ENCODE measurements around the gene RARG. TPM values are rescaled to one million over a fixed set of nuclear protein-coding genes. Genes with fewer than 3 reads are reported as not detected.

RARG gene
- total RNA-seq, 1 donor from 2014 or later = 10.1 TPM

GRCh38 chr12:53208877-53209463 is 23.0 kb downstream of the RARG start:
- no peak for FAIRE-seq
- H3K36me3 ChIP-seq (ENCODE audit: insufficient read depth, low read length) = peaks cover 2% of the 10 kb centered on the region
- H3K27me3 ChIP-seq (ENCODE audit: insufficient read depth, low read length) = no peaks in the 10 kb centered on the region
- TF ChIP-seq CTCF (IDR thresholded peaks at IDR 0.05; ENCODE audit: insufficient read depth, low read depth, low read length) (no peak), EZH2 (IDR thresholded peaks at IDR 0.05; ENCODE audit: insufficient read depth, low read length) (no peak)
- peaks cover 16% of the 10 kb centered on the region for H3K4me1 ChIP-seq (ENCODE audit: insufficient read depth, low read length)
- Mint-ChIP-seq H3K4me3 (ENCODE audit: unreplicated experiment) (no peak overlapping the region), H3K27ac (ENCODE audit: unreplicated experiment) (no peak overlapping the region), H3K9me3 (ENCODE audit: unreplicated experiment) (no peaks in the 10 kb centered on the region), H3K4me1 (ENCODE audit: low read depth, unreplicated experiment) (peaks cover 27% of the 10 kb centered on the region), H3K27me3 (ENCODE audit: low read depth, unreplicated experiment) (no peaks in the 10 kb centered on the region), H3K36me3 (ENCODE audit: low read depth, unreplicated experiment) (peaks cover 19% of the 10 kb centered on the region)
- peaks cover 5% of the 10 kb centered on the region for H4K20me1 ChIP-seq (ENCODE audit: insufficient read depth, low read length)
- no peak overlapping the region for H3K4me3 ChIP-seq (ENCODE audit: insufficient read depth, low read depth, low read length)
- H3K79me2 ChIP-seq (ENCODE audit: insufficient read depth, low read length) = no peaks in the 10 kb centered on the region
- no peak overlapping the region for H3K9ac ChIP-seq (ENCODE audit: low read length)
- H3K4me2 ChIP-seq (ENCODE audit: low read length) = no peak overlapping the region
- no peak overlapping the region for H3K27ac ChIP-seq (ENCODE audit: low read depth, low read length)
- DNase-seq (ENCODE audit: low read depth) = no peak
- no peaks in the 10 kb centered on the region for H3K9me3 ChIP-seq (ENCODE audit: insufficient read depth, low read depth, low read length)
- no peak overlapping the region for H2AFZ ChIP-seq (ENCODE audit: low read depth, low read length)

DNA sequence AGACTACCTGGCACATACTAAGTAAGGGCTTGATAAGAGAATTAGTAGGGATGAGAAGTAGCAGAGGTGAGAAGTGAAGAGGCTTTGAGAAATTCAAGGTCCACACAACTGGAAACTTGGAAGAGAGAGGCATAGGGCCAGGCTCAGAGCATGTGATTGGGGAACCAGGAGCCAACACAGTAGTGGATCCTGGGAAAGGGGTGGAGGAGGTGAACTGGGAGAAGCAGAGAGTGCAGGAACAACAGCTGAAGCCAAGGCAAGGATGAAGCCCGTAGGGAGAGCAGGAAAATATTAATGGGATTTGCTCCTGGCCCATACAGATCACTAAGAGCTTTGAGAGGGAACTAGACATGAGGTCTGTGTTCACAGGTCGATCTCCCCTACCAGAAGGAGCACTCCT is 23.6 kb downstream of the RARG start:
- H3K9me3 ChIP-seq (ENCODE audit: insufficient read depth, low read depth, low read length) = no peaks in the 10 kb centered on the region
- Mint-ChIP-seq H3K9me3 (ENCODE audit: unreplicated experiment) (no peaks in the 10 kb centered on the region), H3K27ac (ENCODE audit: unreplicated experiment) (no peak overlapping the region), H3K4me3 (ENCODE audit: unreplicated experiment) (no peak overlapping the region), H3K27me3 (ENCODE audit: low read depth, unreplicated experiment) (no peaks in the 10 kb centered on the region), H3K4me1 (ENCODE audit: low read depth, unreplicated experiment) (peaks cover 24% of the 10 kb centered on the region), H3K36me3 (ENCODE audit: low read depth, unreplicated experiment) (peaks cover 16% of the 10 kb centered on the region)
- peaks cover 13% of the 10 kb centered on the region for H3K4me1 ChIP-seq (ENCODE audit: insufficient read depth, low read length)
- no peak overlapping the region for H2AFZ ChIP-seq (ENCODE audit: low read depth, low read length)
- no peak for FAIRE-seq
- no peak overlapping the region for H3K27ac ChIP-seq (ENCODE audit: low read depth, low read length)
- H3K36me3 ChIP-seq (ENCODE audit: insufficient read depth, low read length) = peaks cover 2% of the 10 kb centered on the region
- H3K4me2 ChIP-seq (ENCODE audit: low read length) = no peak overlapping the region
- no peaks in the 10 kb centered on the region for H3K27me3 ChIP-seq (ENCODE audit: insufficient read depth, low read length)
- no peak overlapping the region for H3K9ac ChIP-seq (ENCODE audit: low read length)
- DNase-seq (ENCODE audit: low read depth) = no peak
- TF ChIP-seq EZH2 (IDR thresholded peaks at IDR 0.05; ENCODE audit: insufficient read depth, low read length) (no peak), CTCF (IDR thresholded peaks at IDR 0.05; ENCODE audit: insufficient read depth, low read depth, low read length) (no peak)
- peaks cover 5% of the 10 kb centered on the region for H4K20me1 ChIP-seq (ENCODE audit: insufficient read depth, low read length)
- H3K79me2 ChIP-seq (ENCODE audit: insufficient read depth, low read length) = no peaks in the 10 kb centered on the region
- H3K4me3 ChIP-seq (ENCODE audit: insufficient read depth, low read depth, low read length) = no peak overlapping the region

DNA sequence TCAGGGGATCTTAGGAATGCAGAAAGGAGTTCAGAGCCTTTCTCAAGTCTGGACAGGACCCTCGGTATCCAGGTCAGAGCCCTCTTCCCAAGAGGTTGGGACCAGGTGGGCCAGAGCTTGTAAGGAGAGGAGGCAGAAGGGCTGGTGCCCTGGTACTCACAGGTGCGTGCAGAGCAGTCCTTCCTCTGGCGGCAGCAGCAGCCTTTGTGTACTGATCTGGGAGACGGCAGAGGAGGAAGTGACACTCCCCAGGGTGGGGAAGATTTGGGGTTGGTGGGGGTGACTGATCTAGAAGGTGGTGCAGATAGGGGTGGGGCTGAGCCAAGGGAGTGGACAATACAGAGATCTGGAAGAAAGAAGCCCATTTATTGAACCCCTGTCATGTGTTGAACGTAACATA is 25.0 kb downstream of the RARG start, which contains the start of gene ITGB7:
Gene ITGB7 (minus strand): TSS at position 210 of the 400 bp plus-strand sequence. CDS start 6,808 bp downstream, outside the sequence.
- Histone ChIP-seq H4K20me1 (ENCODE audit: insufficient read depth, low read length) (no peaks in the 10 kb centered on the region), H3K27me3 (ENCODE audit: insufficient read depth, low read length) (no peaks in the 10 kb centered on the region), H3K79me2 (ENCODE audit: insufficient read depth, low read length) (no peaks in the 10 kb centered on the region), H3K36me3 (ENCODE audit: insufficient read depth, low read length) (peaks cover 2% of the 10 kb centered on the region), H3K4me2 (ENCODE audit: low read length) (peak within 1 kb of the TSS; percentile 68), H3K27ac (ENCODE audit: low read depth, low read length) (no peak within 1 kb of the TSS), H3K4me1 (ENCODE audit: insufficient read depth, low read length) (peaks cover 6% of the 10 kb centered on the region), H3K9ac (ENCODE audit: low read length) (peak within 1 kb of the TSS; percentile 56), H3K9me3 (ENCODE audit: insufficient read depth, low read depth, low read length) (no peaks in the 10 kb centered on the region), H2AFZ (ENCODE audit: low read depth, low read length) (no peak within 1 kb of the TSS), H3K4me3 (ENCODE audit: insufficient read depth, low read depth, low read length) (no peak within 1 kb of the TSS)
- peaks cover 13% of the 10 kb centered on the region for H3K36me3 Mint-ChIP-seq (ENCODE audit: low read depth, unreplicated experiment)
- H3K9me3 Mint-ChIP-seq (ENCODE audit: unreplicated experiment) = no peaks in the 10 kb centered on the region
- FAIRE-seq = no peak
- peaks cover 19% of the 10 kb centered on the region for H3K4me1 Mint-ChIP-seq (ENCODE audit: low read depth, unreplicated experiment)
- TF ChIP-seq CTCF (IDR thresholded peaks at IDR 0.05; ENCODE audit: insufficient read depth, low read depth, low read length) (no peak), EZH2 (IDR thresholded peaks at IDR 0.05; ENCODE audit: insufficient read depth, low read length) (no peak)
- peak within 1 kb of the TSS; percentile 67 for H3K27ac Mint-ChIP-seq (ENCODE audit: unreplicated experiment)
- DNase-seq (ENCODE audit: low read depth) = no peak
- no peaks in the 10 kb centered on the region for H3K27me3 Mint-ChIP-seq (ENCODE audit: low read depth, unreplicated experiment)
- H3K4me3 Mint-ChIP-seq (ENCODE audit: unreplicated experiment) = peak within 1 kb of the TSS; percentile 12

Measured in astrocyte (in vitro differentiated cells and primary cell).